DOHH2 (cell line): ENCODE results near the gene CYP2S1.
"Not testable (repeated sequence)": the region's sequence is repeated elsewhere in the genome, so short reads cannot be mapped to it uniquely, and the experiment has no call there.

ENCODE experiments used
- EZH2phosphoT487 ChIP-seq: fragments of 200-600 bp; sonication (generic); IDR thresholded peaks from 2 replicates; pipeline ENCODE4 v1.6.1; 2017; ENCODE audit warnings: borderline replicate concordance, mild to moderate bottlenecking, antibody characterized with exemption, low read length, moderate library complexity, mixed read lengths
- TF ChIP-seq, protein P1 (sequence below): fragments of 200-600 bp; sonication (generic); IDR thresholded peaks from one replicate; pipeline ENCODE4 v1.5.1; 2014; ENCODE audit warnings: antibody characterized with exemption, mild to moderate bottlenecking, low read depth, low read length; ENCODE audit not compliant: poor library complexity, severe bottlenecking

DNA sequence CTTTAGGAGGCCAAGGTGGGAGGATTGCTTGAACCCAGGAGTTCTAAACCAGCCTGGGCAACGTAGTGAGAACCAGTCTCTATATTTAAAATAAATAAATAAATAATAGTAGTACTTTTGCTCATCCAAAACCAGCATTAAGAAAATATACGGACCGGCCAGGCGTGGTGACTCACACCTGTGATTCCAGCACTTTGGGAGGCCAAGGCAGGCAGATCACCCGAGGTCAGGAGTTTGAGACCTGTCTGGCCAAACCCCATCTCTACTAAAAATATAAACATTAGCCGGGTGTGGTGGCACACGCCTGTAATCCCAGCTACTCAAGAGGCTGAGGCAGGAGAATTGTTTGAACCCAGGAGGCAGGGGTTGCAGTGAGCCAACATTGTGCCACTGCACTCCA is 42.0 kb upstream of the CYP2S1 start:
- TF ChIP-seq, protein P1, sequence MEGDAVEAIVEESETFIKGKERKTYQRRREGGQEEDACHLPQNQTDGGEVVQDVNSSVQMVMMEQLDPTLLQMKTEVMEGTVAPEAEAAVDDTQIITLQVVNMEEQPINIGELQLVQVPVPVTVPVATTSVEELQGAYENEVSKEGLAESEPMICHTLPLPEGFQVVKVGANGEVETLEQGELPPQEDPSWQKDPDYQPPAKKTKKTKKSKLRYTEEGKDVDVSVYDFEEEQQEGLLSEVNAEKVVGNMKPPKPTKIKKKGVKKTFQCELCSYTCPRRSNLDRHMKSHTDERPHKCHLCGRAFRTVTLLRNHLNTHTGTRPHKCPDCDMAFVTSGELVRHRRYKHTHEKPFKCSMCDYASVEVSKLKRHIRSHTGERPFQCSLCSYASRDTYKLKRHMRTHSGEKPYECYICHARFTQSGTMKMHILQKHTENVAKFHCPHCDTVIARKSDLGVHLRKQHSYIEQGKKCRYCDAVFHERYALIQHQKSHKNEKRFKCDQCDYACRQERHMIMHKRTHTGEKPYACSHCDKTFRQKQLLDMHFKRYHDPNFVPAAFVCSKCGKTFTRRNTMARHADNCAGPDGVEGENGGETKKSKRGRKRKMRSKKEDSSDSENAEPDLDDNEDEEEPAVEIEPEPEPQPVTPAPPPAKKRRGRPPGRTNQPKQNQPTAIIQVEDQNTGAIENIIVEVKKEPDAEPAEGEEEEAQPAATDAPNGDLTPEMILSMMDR = not testable (repeated sequence)
- TF ChIP-seq EZH2phosphoT487 = not testable (repeated sequence)
